C4-2B (cell line): ENCODE data around the gene CDH20.

Source experiments
- ZFX ChIP-seq: fragments of 450-650 bp; IDR thresholded peaks from 2 replicates; pipeline ENCODE4 v1.6.1; 2017
- TF ChIP-seq, protein P1 (sequence below): fragments of 450-650 bp; conservative IDR thresholded peaks from 2 replicates; pipeline ENCODE4 v1.5.1; 2017; ENCODE audit warnings: mild to moderate bottlenecking

DNA sequence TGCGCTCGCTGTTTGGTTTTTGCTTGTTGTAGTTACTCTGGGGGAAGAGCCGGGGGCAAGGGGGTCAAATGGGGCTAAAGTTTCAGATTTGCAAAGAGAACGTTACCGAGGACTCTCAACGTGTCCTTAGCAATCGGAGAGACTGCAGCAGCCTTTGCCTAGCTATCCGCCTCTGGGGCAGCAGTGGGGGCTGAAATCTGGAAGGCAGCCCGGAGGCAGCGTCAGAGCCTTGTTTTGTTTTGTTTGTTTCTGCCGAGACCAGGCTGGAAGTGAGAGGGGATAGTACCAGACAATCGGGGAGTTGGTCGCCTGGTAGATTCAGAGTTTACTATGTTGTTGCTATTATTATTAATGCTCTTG, 1.2 kb downstream of the CDH20 start:
- TF ChIP-seq, protein P1, sequence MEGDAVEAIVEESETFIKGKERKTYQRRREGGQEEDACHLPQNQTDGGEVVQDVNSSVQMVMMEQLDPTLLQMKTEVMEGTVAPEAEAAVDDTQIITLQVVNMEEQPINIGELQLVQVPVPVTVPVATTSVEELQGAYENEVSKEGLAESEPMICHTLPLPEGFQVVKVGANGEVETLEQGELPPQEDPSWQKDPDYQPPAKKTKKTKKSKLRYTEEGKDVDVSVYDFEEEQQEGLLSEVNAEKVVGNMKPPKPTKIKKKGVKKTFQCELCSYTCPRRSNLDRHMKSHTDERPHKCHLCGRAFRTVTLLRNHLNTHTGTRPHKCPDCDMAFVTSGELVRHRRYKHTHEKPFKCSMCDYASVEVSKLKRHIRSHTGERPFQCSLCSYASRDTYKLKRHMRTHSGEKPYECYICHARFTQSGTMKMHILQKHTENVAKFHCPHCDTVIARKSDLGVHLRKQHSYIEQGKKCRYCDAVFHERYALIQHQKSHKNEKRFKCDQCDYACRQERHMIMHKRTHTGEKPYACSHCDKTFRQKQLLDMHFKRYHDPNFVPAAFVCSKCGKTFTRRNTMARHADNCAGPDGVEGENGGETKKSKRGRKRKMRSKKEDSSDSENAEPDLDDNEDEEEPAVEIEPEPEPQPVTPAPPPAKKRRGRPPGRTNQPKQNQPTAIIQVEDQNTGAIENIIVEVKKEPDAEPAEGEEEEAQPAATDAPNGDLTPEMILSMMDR: no peak
- TF ChIP-seq ZFX: no peak
